D721Med (cell line): ENCODE data around the gene STYXL1.

Experiments used
- DNase-seq: peaks from one replicate; pipeline ENCODE4 v3.0.0; 2011; ENCODE audit warnings: low spot score; ENCODE audit not compliant: insufficient read length
- FAIRE-seq: peaks from 2 replicates; lab custom pipeline; 2011; peaks lifted over from hg19 to GRCh38; lab: Jason Lieb, UNC
- TF ChIP-seq, protein P1 (sequence below): IDR thresholded peaks from 2 replicates; pipeline ENCODE4 v1.5.1; 2012; ENCODE audit warnings: mild to moderate bottlenecking, control low read depth; ENCODE audit not compliant: insufficient read depth; ENCODE audit errors: missing control alignments

The STYXL1 gene

DNA sequence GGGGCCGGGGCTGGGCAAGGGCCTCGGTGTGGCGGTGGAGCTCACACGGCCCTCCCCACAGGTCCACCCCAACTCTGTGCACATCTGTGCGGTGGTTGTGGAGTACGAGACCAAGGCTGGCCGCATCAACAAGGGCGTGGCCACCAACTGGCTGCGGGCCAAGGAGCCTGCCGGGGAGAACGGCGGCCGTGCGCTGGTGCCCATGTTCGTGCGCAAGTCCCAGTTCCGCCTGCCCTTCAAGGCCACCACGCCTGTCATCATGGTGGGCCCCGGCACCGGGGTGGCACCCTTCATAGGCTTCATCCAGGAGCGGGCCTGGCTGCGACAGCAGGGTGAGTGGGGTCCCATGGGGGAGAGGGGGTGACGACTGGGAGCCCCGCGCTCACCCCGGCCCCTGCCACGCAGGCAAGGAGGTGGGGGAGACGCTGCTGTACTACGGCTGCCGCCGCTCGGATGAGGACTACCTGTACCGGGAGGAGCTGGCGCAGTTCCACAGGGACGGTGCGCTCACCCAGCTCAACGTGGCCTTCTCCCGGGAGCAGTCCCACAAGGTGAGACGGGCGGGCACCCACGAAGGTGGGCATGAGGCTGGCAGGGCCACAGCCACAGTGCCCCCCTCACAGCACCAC lies 62.2 kb downstream of the STYXL1 start:
- no peak for FAIRE-seq
- DNase-seq = no peak
- TF ChIP-seq, protein P1, sequence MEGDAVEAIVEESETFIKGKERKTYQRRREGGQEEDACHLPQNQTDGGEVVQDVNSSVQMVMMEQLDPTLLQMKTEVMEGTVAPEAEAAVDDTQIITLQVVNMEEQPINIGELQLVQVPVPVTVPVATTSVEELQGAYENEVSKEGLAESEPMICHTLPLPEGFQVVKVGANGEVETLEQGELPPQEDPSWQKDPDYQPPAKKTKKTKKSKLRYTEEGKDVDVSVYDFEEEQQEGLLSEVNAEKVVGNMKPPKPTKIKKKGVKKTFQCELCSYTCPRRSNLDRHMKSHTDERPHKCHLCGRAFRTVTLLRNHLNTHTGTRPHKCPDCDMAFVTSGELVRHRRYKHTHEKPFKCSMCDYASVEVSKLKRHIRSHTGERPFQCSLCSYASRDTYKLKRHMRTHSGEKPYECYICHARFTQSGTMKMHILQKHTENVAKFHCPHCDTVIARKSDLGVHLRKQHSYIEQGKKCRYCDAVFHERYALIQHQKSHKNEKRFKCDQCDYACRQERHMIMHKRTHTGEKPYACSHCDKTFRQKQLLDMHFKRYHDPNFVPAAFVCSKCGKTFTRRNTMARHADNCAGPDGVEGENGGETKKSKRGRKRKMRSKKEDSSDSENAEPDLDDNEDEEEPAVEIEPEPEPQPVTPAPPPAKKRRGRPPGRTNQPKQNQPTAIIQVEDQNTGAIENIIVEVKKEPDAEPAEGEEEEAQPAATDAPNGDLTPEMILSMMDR = no peak

DNA sequence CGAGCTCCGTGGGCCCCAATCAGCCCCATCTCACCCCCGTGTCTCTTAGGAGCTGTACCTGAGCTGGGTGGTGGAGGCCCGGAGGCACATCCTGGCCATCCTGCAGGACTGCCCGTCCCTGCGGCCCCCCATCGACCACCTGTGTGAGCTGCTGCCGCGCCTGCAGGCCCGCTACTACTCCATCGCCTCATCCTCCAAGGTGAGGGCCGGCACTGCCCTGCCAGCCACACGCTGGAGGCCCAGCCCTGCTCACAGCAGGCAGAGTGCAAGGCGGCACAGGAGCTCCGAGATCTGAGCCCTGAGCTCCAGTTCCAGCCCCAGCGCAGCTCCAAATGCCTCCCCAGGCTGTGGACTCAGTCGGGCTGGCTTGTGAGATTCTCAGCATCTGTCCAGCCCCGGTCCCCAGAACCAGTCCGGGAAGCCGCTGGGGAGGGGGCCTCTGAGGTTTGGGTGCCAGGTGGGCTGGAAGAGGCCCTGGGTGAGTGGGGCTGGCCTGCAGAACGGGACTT lies 62.7 kb downstream of the STYXL1 start:
- no peak for DNase-seq

DNA sequence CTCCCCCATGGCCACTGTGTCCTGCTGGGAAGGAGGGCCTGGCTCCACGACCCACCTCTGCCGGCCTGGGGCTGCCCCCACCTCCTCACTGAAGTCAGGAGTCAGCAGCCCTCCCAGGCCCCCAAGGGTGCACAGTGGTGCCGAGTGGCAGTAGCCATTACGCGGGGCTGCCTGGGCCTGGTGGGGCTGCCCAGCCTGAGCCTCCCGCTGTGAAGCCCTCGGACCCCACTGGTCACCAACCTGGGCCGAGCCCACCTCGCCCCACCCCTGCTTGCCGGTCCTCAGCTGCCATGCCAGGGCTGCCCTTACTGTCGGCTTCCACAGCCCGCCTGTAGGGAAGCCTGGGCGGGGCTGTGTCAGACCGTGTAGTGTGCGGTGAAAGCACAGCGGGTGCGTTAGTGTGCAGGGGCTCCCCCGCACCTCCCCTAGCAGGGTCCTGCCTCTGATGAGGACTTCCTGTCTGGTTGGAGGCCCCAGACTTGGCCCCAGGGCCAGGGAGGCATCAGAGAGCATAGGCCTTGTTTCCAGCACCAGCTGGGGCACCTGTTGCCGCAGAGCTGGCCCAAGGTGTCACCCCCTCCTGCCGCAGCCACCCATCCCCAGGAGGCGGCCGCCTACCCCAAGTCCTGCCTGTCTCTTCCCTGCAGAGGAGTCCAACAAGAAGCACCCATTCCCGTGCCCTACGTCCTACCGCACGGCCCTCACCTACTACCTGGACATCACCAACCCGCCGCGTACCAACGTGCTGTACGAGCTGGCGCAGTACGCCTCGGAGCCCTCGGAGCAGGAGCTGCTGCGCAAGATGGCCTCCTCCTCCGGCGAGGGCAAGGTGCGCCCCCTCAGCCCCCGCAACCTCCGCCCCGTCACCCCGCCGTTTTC lies 63.4 kb downstream of the STYXL1 start:
- no peak for FAIRE-seq

More for the DNA sequence above, 62.7 kb downstream of the STYXL1 start:
- TF ChIP-seq, protein P1 = no peak
- no peak for FAIRE-seq

DNA sequence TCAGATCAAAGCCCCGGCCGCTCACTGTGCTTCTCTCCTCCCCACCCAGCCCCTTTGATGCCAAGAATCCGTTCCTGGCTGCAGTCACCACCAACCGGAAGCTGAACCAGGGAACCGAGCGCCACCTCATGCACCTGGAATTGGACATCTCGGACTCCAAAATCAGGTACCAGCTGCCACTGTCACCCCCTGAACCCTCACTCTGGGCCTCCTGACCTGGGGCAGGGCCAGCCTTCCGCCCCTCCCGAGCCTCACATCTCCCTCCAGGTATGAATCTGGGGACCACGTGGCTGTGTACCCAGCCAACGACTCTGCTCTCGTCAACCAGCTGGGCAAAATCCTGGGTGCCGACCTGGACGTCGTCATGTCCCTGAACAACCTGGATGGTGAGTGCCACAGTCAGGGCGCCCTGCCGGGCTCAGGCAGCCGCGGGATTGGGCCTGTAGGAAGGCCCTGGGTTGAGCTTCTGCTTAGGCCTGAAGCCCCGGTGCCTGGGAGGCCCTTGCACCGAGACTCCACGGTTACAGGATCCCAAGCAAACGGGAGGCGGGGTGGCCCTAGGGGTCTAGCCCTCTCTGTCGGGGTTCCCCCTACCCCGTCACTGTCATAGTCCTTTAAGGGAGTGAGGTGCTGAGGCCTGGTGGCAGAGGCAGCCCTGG lies 64.2 kb downstream of the STYXL1 start:
- TF ChIP-seq, protein P1 = no peak
- no peak for FAIRE-seq
- no peak for DNase-seq

More for the DNA sequence above, 63.4 kb downstream of the STYXL1 start:
- DNase-seq = no peak
- TF ChIP-seq, protein P1 = no peak

DNA sequence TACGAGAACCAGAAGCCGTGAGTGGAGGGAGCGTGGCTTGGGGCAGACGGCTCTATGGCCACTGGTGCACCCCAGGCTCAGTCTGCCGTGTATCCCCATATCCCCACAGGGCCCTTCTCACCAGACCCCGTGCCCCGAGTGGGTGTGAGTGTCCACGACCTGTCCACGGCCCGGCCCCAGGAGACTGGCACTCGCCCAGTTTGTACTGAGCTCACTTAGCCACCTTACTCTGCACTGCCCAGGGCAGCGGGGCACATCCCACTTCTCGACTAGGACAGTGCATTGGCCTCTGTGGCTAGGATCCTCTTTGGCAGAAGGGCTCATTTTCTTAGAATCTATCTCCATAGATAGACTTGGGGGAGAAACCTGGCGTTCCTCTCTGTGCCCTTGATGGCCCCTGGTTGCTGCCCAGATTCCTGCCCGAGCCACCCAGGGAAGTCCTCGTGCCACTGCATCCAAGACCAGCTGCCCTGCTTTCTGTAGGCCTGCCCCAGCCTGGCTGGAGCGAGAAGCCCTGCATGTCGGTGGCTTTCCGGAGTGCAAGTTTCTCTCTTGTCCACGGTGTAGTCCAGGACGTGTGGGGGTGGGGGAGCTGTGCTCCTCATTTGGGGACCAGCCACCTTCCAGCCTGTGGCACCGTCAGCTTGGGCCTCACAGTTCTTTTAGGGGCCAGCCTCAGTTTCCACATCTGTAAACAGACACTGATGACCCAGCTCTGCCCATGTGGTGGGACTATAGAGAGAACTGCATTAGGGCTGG lies 65.3 kb downstream of the STYXL1 start:
- DNase-seq (no peak), FAIRE-seq (no peak)
- TF ChIP-seq, protein P1 = no peak

DNA sequence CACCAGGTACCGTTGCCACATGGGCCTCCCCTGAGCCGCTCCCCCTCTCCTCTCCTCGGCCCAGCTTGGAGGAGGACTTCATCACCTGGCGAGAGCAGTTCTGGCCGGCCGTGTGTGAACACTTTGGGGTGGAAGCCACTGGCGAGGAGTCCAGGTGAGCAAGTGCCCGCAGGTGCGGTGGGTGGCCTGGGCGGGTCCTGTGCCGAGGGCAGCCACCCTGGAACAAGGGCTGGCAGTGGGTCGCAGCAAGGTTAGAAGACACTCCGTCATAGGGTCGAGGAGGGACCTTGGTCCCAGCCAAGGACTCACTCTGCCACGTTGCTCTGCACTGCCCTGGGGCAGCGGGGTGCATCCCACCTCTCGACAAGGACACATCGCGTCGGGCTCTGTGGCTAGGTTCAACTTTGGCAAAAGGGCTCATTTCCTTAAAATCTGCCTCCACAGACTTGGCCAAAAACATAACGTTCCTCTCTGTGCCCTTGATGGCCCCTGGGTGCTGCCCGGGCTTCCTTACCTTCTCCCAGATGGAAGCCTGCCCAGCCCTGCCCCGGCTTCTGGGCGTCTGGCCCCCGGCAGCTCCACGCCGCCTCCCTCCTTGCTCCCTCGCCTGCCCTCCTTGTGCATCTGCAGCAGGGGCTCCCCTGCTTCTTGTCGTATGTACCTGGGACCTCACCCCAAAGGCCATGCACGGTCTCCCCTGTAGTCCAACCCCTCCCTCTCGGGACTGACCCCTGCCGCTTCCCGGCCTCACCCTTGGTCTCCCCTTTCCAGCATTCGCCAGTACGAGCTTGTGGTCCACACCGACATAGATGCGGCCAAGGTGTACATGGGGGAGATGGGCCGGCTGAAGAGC lies 66.1 kb downstream of the STYXL1 start:
- TF ChIP-seq, protein P1 = no peak
- FAIRE-seq (no peak), DNase-seq (no peak)
